ENCODE results near the gene PCDHA1.

Gene PCDHA1

GRCh38 chr5:140989254-140990020 lies 203.5 kb downstream of the PCDHA1 start:
- Histone ChIP-seq H3K9ac (ENCODE audit: low read depth in 1 of 2, low read length in 2 of 2) (no peak overlapping the region), H3K4me1 (ENCODE audit: control insufficient read depth in 1 of 2, insufficient read depth in 2 of 2, low read length in 2 of 2) (no peaks in the 10 kb centered on the region), H3K36me3 (ENCODE audit: control insufficient read depth in 1 of 2, insufficient read depth in 2 of 2, low read length in 2 of 2) (no peaks in the 10 kb centered on the region), H3K9me3 (ENCODE audit: control insufficient read depth in 1 of 2, low read length in 2 of 2) (no peaks in the 10 kb centered on the region), H3K27ac (ENCODE audit: low read depth, low read length) (no peak overlapping the region), H3K4me3 (ENCODE audit: low read depth in 1 of 2, low read length in 2 of 2) (no peak overlapping the region), H3K27me3 (ENCODE audit: control insufficient read depth in 1 of 2, insufficient read depth in 2 of 2, low read length in 2 of 2) (no peaks in the 10 kb centered on the region)

GRCh38 chr5:140992828-140993227 lies 206.9 kb downstream of the PCDHA1 start:
- no peak overlapping the region for H3K9ac ChIP-seq (ENCODE audit: low read depth in 1 of 2, low read length in 2 of 2)
- H3K27me3 ChIP-seq (ENCODE audit: control insufficient read depth in 1 of 2, insufficient read depth in 2 of 2, low read length in 2 of 2) = no peaks in the 10 kb centered on the region
- no peaks in the 10 kb centered on the region for H3K36me3 ChIP-seq (ENCODE audit: control insufficient read depth in 1 of 2, insufficient read depth in 2 of 2, low read length in 2 of 2)
- no peak overlapping the region for H3K4me3 ChIP-seq (ENCODE audit: low read depth in 1 of 2, low read length in 2 of 2)
- no peaks in the 10 kb centered on the region for H3K4me1 ChIP-seq (ENCODE audit: control insufficient read depth in 1 of 2, insufficient read depth in 2 of 2, low read length in 2 of 2)
- no peak overlapping the region for H3K27ac ChIP-seq (ENCODE audit: low read depth, low read length)
- H3K9me3 ChIP-seq (ENCODE audit: control insufficient read depth in 1 of 2, low read length in 2 of 2) = no peaks in the 10 kb centered on the region

- Histone ChIP-seq H3K4me3 (ENCODE audit: low read depth in 1 of 2, low read length in 2 of 2) (no peak overlapping the region), H3K36me3 (ENCODE audit: control insufficient read depth in 1 of 2, insufficient read depth in 2 of 2, low read length in 2 of 2) (no peaks in the 10 kb centered on the region), H3K9ac (ENCODE audit: low read depth in 1 of 2, low read length in 2 of 2) (no peak overlapping the region), H3K27me3 (ENCODE audit: control insufficient read depth in 1 of 2, insufficient read depth in 2 of 2, low read length in 2 of 2) (no peaks in the 10 kb centered on the region), H3K9me3 (ENCODE audit: control insufficient read depth in 1 of 2, low read length in 2 of 2) (no peaks in the 10 kb centered on the region), H3K27ac (ENCODE audit: low read depth, low read length) (no peak overlapping the region), H3K4me1 (ENCODE audit: control insufficient read depth in 1 of 2, insufficient read depth in 2 of 2, low read length in 2 of 2) (no peaks in the 10 kb centered on the region)
These were observed 210.1 kb downstream of the PCDHA1 start for GRCh38 chr5:140996060-140996459.

- no peaks in the 10 kb centered on the region for H3K36me3 ChIP-seq (ENCODE audit: control insufficient read depth in 1 of 2, insufficient read depth in 2 of 2, low read length in 2 of 2)
- H3K9ac ChIP-seq (ENCODE audit: low read depth in 1 of 2, low read length in 2 of 2) = no peak overlapping the region
- H3K4me3 ChIP-seq (ENCODE audit: low read depth in 1 of 2, low read length in 2 of 2) = no peak overlapping the region
- H3K9me3 ChIP-seq (ENCODE audit: control insufficient read depth in 1 of 2, low read length in 2 of 2) = no peaks in the 10 kb centered on the region
- H3K27ac ChIP-seq (ENCODE audit: low read depth, low read length) = no peak overlapping the region
- no peaks in the 10 kb centered on the region for H3K4me1 ChIP-seq (ENCODE audit: control insufficient read depth in 1 of 2, insufficient read depth in 2 of 2, low read length in 2 of 2)
- H3K27me3 ChIP-seq (ENCODE audit: control insufficient read depth in 1 of 2, insufficient read depth in 2 of 2, low read length in 2 of 2) = no peaks in the 10 kb centered on the region
These were observed 213.0 kb downstream of the PCDHA1 start for GRCh38 chr5:140998921-140999410.

GRCh38 chr5:141001446-141001843 lies 215.5 kb downstream of the PCDHA1 start:
- Histone ChIP-seq H3K27ac (ENCODE audit: low read depth, low read length) (no peak overlapping the region), H3K9ac (ENCODE audit: low read depth in 1 of 2, low read length in 2 of 2) (no peak overlapping the region), H3K4me3 (ENCODE audit: low read depth in 1 of 2, low read length in 2 of 2) (no peak overlapping the region)

GRCh38 chr5:141001844-141002604 lies 216.1 kb downstream of the PCDHA1 start:
- Histone ChIP-seq H3K27ac (ENCODE audit: low read depth, low read length) (no peak overlapping the region), H3K4me1 (ENCODE audit: control insufficient read depth in 1 of 2, insufficient read depth in 2 of 2, low read length in 2 of 2) (no peaks in the 10 kb centered on the region), H3K9ac (ENCODE audit: low read depth in 1 of 2, low read length in 2 of 2) (no peak overlapping the region), H3K4me3 (ENCODE audit: low read depth in 1 of 2, low read length in 2 of 2) (no peak overlapping the region), H3K27me3 (ENCODE audit: control insufficient read depth in 1 of 2, insufficient read depth in 2 of 2, low read length in 2 of 2) (no peaks in the 10 kb centered on the region), H3K36me3 (ENCODE audit: control insufficient read depth in 1 of 2, insufficient read depth in 2 of 2, low read length in 2 of 2) (no peaks in the 10 kb centered on the region), H3K9me3 (ENCODE audit: control insufficient read depth in 1 of 2, low read length in 2 of 2) (no peaks in the 10 kb centered on the region)

More at GRCh38 chr5:141001446-141001843, 215.5 kb downstream of the PCDHA1 start:
- no peaks in the 10 kb centered on the region for H3K27me3 ChIP-seq (ENCODE audit: control insufficient read depth in 1 of 2, insufficient read depth in 2 of 2, low read length in 2 of 2)
- H3K4me1 ChIP-seq (ENCODE audit: control insufficient read depth in 1 of 2, insufficient read depth in 2 of 2, low read length in 2 of 2) = no peaks in the 10 kb centered on the region
- no peaks in the 10 kb centered on the region for H3K36me3 ChIP-seq (ENCODE audit: control insufficient read depth in 1 of 2, insufficient read depth in 2 of 2, low read length in 2 of 2)
- H3K9me3 ChIP-seq (ENCODE audit: control insufficient read depth in 1 of 2, low read length in 2 of 2) = no peaks in the 10 kb centered on the region

GRCh38 chr5:141002605-141002965 lies 216.6 kb downstream of the PCDHA1 start:
- no peak overlapping the region for H3K4me3 ChIP-seq (ENCODE audit: low read depth in 1 of 2, low read length in 2 of 2)
- H3K36me3 ChIP-seq (ENCODE audit: control insufficient read depth in 1 of 2, insufficient read depth in 2 of 2, low read length in 2 of 2) = no peaks in the 10 kb centered on the region
- no peak overlapping the region for H3K27ac ChIP-seq (ENCODE audit: low read depth, low read length)
- H3K9me3 ChIP-seq (ENCODE audit: control insufficient read depth in 1 of 2, low read length in 2 of 2) = no peaks in the 10 kb centered on the region
- no peaks in the 10 kb centered on the region for H3K4me1 ChIP-seq (ENCODE audit: control insufficient read depth in 1 of 2, insufficient read depth in 2 of 2, low read length in 2 of 2)
- H3K9ac ChIP-seq (ENCODE audit: low read depth in 1 of 2, low read length in 2 of 2) = no peak overlapping the region
- no peaks in the 10 kb centered on the region for H3K27me3 ChIP-seq (ENCODE audit: control insufficient read depth in 1 of 2, insufficient read depth in 2 of 2, low read length in 2 of 2)

GRCh38 chr5:141003031-141003430 lies 217.1 kb downstream of the PCDHA1 start:
- H3K9me3 ChIP-seq (ENCODE audit: control insufficient read depth in 1 of 2, low read length in 2 of 2) = no peaks in the 10 kb centered on the region
- no peak overlapping the region for H3K9ac ChIP-seq (ENCODE audit: low read depth in 1 of 2, low read length in 2 of 2)
- no peak overlapping the region for H3K4me3 ChIP-seq (ENCODE audit: low read depth in 1 of 2, low read length in 2 of 2)
- H3K27ac ChIP-seq (ENCODE audit: low read depth, low read length) = no peak overlapping the region
- no peaks in the 10 kb centered on the region for H3K27me3 ChIP-seq (ENCODE audit: control insufficient read depth in 1 of 2, insufficient read depth in 2 of 2, low read length in 2 of 2)
- H3K36me3 ChIP-seq (ENCODE audit: control insufficient read depth in 1 of 2, insufficient read depth in 2 of 2, low read length in 2 of 2) = no peaks in the 10 kb centered on the region
- no peaks in the 10 kb centered on the region for H3K4me1 ChIP-seq (ENCODE audit: control insufficient read depth in 1 of 2, insufficient read depth in 2 of 2, low read length in 2 of 2)

GRCh38 chr5:141003791-141004611 lies 218.1 kb downstream of the PCDHA1 start:
- Histone ChIP-seq H3K9me3 (ENCODE audit: control insufficient read depth in 1 of 2, low read length in 2 of 2) (peaks cover 0 to 6% of the 10 kb centered on the region in 2 donors), H3K4me3 (ENCODE audit: low read depth in 1 of 2, low read length in 2 of 2) (no peak overlapping the region), H3K4me1 (ENCODE audit: control insufficient read depth in 1 of 2, insufficient read depth in 2 of 2, low read length in 2 of 2) (no peaks in the 10 kb centered on the region), H3K27me3 (ENCODE audit: control insufficient read depth in 1 of 2, insufficient read depth in 2 of 2, low read length in 2 of 2) (no peaks in the 10 kb centered on the region), H3K9ac (ENCODE audit: low read depth in 1 of 2, low read length in 2 of 2) (no peak overlapping the region), H3K36me3 (ENCODE audit: control insufficient read depth in 1 of 2, insufficient read depth in 2 of 2, low read length in 2 of 2) (no peaks in the 10 kb centered on the region), H3K27ac (ENCODE audit: low read depth, low read length) (no peak overlapping the region)

- no peak overlapping the region for H3K9ac ChIP-seq (ENCODE audit: low read depth in 1 of 2, low read length in 2 of 2)
- H3K27me3 ChIP-seq (ENCODE audit: control insufficient read depth in 1 of 2, insufficient read depth in 2 of 2, low read length in 2 of 2) = no peaks in the 10 kb centered on the region
- H3K9me3 ChIP-seq (ENCODE audit: control insufficient read depth in 1 of 2, low read length in 2 of 2) = peaks cover 0 to 6% of the 10 kb centered on the region in 2 donors
- H3K36me3 ChIP-seq (ENCODE audit: control insufficient read depth in 1 of 2, insufficient read depth in 2 of 2, low read length in 2 of 2) = no peaks in the 10 kb centered on the region
- H3K4me3 ChIP-seq (ENCODE audit: low read depth in 1 of 2, low read length in 2 of 2) = no peak overlapping the region
- no peak overlapping the region for H3K27ac ChIP-seq (ENCODE audit: low read depth, low read length)
- no peaks in the 10 kb centered on the region for H3K4me1 ChIP-seq (ENCODE audit: control insufficient read depth in 1 of 2, insufficient read depth in 2 of 2, low read length in 2 of 2)
These were observed 221.9 kb downstream of the PCDHA1 start for GRCh38 chr5:141007791-141008190.
